HG03139 (cell line): ENCODE measurements around the gene IFNL4.
"Not testable (repeated sequence)": the region's sequence is repeated elsewhere in the genome, so short reads cannot be mapped to it uniquely, and the experiment has no call there.

Source experiments
- ATAC-seq: cut with Tn5 transposase; IDR thresholded peaks from one replicate; pipeline ENCODE4 v1.9.1; 2021; ENCODE audit not compliant: unreplicated experiment

IFNL4 gene

GRCh38 chr19:39248806-39249205, at the start of gene IFNL4:
Gene IFNL4, minus strand, starts transcription at chr19:39248856.
- no peak for ATAC-seq

- ATAC-seq, result no peak
Observed at GRCh38 chr19:39297931-39298634, 49.4 kb upstream of the IFNL4 start.

- no peak for ATAC-seq
Observed at GRCh38 chr19:39296906-39297305, 48.2 kb upstream of the IFNL4 start.

- ATAC-seq, result no peak
Observed at GRCh38 chr19:39296055-39296645, 47.5 kb upstream of the IFNL4 start, which contains the start of gene IFNL1. Gene IFNL1, plus strand, starts transcription at chr19:39296407. Its CDS starts 15 bp downstream, at chr19:39296422.

GRCh38 chr19:39293394-39293793, 44.7 kb upstream of the IFNL4 start:
- no peak for ATAC-seq

GRCh38 chr19:39284032-39284431, 35.4 kb upstream of the IFNL4 start:
- ATAC-seq, result no peak

- ATAC-seq, result no peak
Observed at GRCh38 chr19:39282021-39282420, 33.4 kb upstream of the IFNL4 start.

- ATAC-seq, result no peak
Observed at GRCh38 chr19:39277598-39277997, 28.9 kb upstream of the IFNL4 start.

GRCh38 chr19:39276740-39277139, 28.1 kb upstream of the IFNL4 start:
- no peak for ATAC-seq

- ATAC-seq, result no peak
Observed at GRCh38 chr19:39275578-39275977, 26.9 kb upstream of the IFNL4 start.

GRCh38 chr19:39273859-39274258, 25.2 kb upstream of the IFNL4 start:
- not testable (repeated sequence) for ATAC-seq

- ATAC-seq, result no peak
Observed at GRCh38 chr19:39270036-39270871, 21.6 kb upstream of the IFNL4 start.

GRCh38 chr19:39269369-39269768, 20.7 kb upstream of the IFNL4 start:
- ATAC-seq, result not testable (repeated sequence)

GRCh38 chr19:39268531-39269223, 20.0 kb upstream of the IFNL4 start:
- not testable (repeated sequence) for ATAC-seq

GRCh38 chr19:39268085-39268484, 19.4 kb upstream of the IFNL4 start, which contains the start of gene IFNL2:
Gene IFNL2, plus strand, starts transcription at chr19:39268396. Its CDS starts 173 bp downstream, at chr19:39268569.
- not testable (repeated sequence) for ATAC-seq

GRCh38 chr19:39265321-39265916, 16.8 kb upstream of the IFNL4 start:
- ATAC-seq, result no peak

GRCh38 chr19:39264306-39265290, 15.9 kb upstream of the IFNL4 start:
- ATAC-seq, result no peak

GRCh38 chr19:39263912-39264305, 15.3 kb upstream of the IFNL4 start:
- no peak for ATAC-seq

- ATAC-seq, result no peak
Observed at GRCh38 chr19:39262496-39262895, 13.8 kb upstream of the IFNL4 start.
